ENCODE measurements around the gene SAMD10.

GRCh38 chr20:63931735-63932134 is 47.7 kb downstream of the SAMD10 start:
- TF ChIP-seq POLR2A (IDR thresholded peaks at IDR 0.05) = no peak
- TF ChIP-seq CTCF (IDR thresholded peaks at IDR 0.05) = no peak
- no peak for TF ChIP-seq POLR2AphosphoS5 (IDR thresholded peaks at IDR 0.05)
